PC-3 (cell line): ENCODE measurements around the gene CFAP45. TPM values are rescaled to one million over a fixed set of nuclear protein-coding genes. Genes with fewer than 3 reads are reported as not detected.

Experiments used
- ATAC-seq: fragments of 200-7000 bp; cut with Tn5 transposase; 2 replicates; pipeline ENCODE4 v1.9.1; 2020; ENCODE audit warnings: mild to moderate bottlenecking, moderate library complexity
- BruUV-seq: library from RNA; stranded (reverse); fragments of 400-500 nt; replicated peaks from 2 replicates; lab custom pipeline; 2021; lab: Mats Ljungman, UMichigan
- CTCF ChIA-PET: fragments of 300-600 bp; sonication (Branson Sonifier 250); formaldehyde crosslinking; loops from one replicate; lab custom pipeline; 2022; ENCODE audit warnings: antibody characterized with exemption; lab: Charles Lee
- POLR2A ChIA-PET: fragments of 300-600 bp; sonication (Branson Sonifier 250); formaldehyde crosslinking; loops from one replicate; lab custom pipeline; 2022; ENCODE audit warnings: antibody characterized with exemption; ENCODE audit not compliant: unreplicated experiment; lab: Charles Lee
- DNase-seq: peaks from one replicate; pipeline ENCODE4 v3.0.0-alpha.2; 2015
- H2AFZ ChIP-seq: fragments of 300-600 bp; sonication (generic); 2 replicates; pipeline ENCODE4 v1.6.0; 2016; ENCODE audit warnings: antibody characterized with exemption, low read length
- H3F3A ChIP-seq: fragments of 300-600 bp; sonication (generic); one replicate; pipeline ENCODE4 v1.6.0; 2017; ENCODE audit warnings: antibody characterized with exemption, low read length, control low read depth, mild to moderate bottlenecking; ENCODE audit not compliant: unreplicated experiment
- H3K27ac ChIP-seq: fragments of 300-600 bp; sonication (generic); 2 replicates; pipeline ENCODE4 v1.5.1; 2016; ENCODE audit warnings: mild to moderate bottlenecking, low read length
- H3K27me3 ChIP-seq: fragments of 300-600 bp; sonication (generic); 2 replicates; pipeline ENCODE4 v1.6.1; 2016; ENCODE audit warnings: low read length, mixed read lengths
- H3K36me3 ChIP-seq: fragments of 300-600 bp; sonication (generic); 2 replicates; pipeline ENCODE4 v1.6.1; 2016; ENCODE audit warnings: low read depth, mixed run types, low read length, mixed read lengths
- H3K4me1 ChIP-seq: fragments of 300-600 bp; sonication (generic); 2 replicates; pipeline ENCODE4 v1.5.1; 2016; ENCODE audit warnings: low read length; ENCODE audit not compliant: insufficient read depth
- H3K4me2 ChIP-seq: fragments of 300-600 bp; sonication (generic); 2 replicates; pipeline ENCODE4 v1.6.0; 2016; ENCODE audit warnings: low read length
- H3K4me3 ChIP-seq: fragments of 300-600 bp; sonication (generic); 2 replicates; pipeline ENCODE4 v1.5.1; 2016; ENCODE audit warnings: mild to moderate bottlenecking, low read length, mixed read lengths
- H3K79me2 ChIP-seq: fragments of 300-600 bp; sonication (generic); 2 replicates; pipeline ENCODE4 v1.6.1; 2017; ENCODE audit warnings: low read length, mixed read lengths
- H3K9ac ChIP-seq: fragments of 300-600 bp; sonication (generic); 2 replicates; pipeline ENCODE4 v1.6.0; 2016; ENCODE audit warnings: mild to moderate bottlenecking, low read length
- H3K9me2 ChIP-seq: fragments of 300-600 bp; sonication (generic); replicated peaks from 2 replicates; pipeline ENCODE4 v1.6.1; 2016; ENCODE audit warnings: mixed run types, low read length, mixed read lengths
- H3K9me3 ChIP-seq: fragments of 300-600 bp; sonication (generic); 2 replicates; pipeline ENCODE4 v1.6.1; 2016; ENCODE audit warnings: low read length, mixed read lengths
- H4K20me1 ChIP-seq: fragments of 300-600 bp; sonication (generic); 2 replicates; pipeline ENCODE4 v1.6.1; 2016; ENCODE audit warnings: low read length, mixed read lengths
- CTCF ChIP-seq: fragments of 300-600 bp; sonication (generic); conservative IDR thresholded peaks from 2 replicates; pipeline ENCODE4 v1.5.1; 2017; ENCODE audit warnings: antibody characterized with exemption, low read depth, mild to moderate bottlenecking, low read length
- EZH2 ChIP-seq: fragments of 300-600 bp; sonication (generic); IDR thresholded peaks from one replicate; pipeline ENCODE4 v1.6.1; 2017; ENCODE audit warnings: antibody characterized with exemption, mild to moderate bottlenecking, low read length; ENCODE audit not compliant: unreplicated experiment
- EZH2phosphoT487 ChIP-seq: fragments of 300-600 bp; sonication (generic); IDR thresholded peaks from 2 replicates; pipeline ENCODE4 v1.6.1; 2018; ENCODE audit warnings: mild to moderate bottlenecking, antibody characterized with exemption, low read length, borderline replicate concordance
- intact Hi-C: fragments of 100-400 bp; cut with micrococcal nuclease; formaldehyde crosslinking; loops from 2 replicates; pipeline ENCODE4 v1.9.0; 2023
- total RNA-seq: library from RNA; depleted of rRNA; stranded (reverse); fragments of >200 nt; gene quantifications from 2 replicates; pipeline ENCODE4 v1.2.3, GENCODE V29; 2014

CFAP45 gene
- total RNA-seq, 1 experiment from 2014 or later, result 1.6 TPM

DNA sequence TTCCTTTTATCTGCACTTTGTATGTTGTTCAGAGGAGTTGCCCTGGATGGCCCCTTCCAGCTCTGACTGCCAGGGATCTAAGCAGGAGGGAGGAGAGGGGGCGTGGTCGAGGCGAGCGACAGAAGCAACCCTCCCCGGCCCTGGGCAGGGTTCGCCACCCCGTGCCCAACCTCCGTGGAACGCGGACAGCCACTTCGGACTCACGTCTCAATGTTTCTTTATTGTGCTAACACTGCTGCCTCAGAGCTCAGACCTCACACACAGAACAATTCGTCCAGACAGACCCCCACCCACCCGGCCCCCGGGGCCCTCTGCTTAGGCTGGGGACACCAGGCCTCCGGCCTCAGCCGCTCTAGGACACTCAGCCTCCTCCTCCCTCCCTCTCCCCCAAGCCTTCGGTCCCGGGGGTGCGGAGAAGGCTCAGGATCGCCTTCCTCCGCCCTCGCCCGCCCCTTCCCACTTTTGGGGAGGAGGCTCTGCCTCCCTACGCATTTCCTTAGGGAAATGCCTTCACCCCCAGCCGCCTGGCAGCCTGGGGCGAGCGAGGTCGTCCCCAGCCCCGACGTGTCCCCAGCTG lies 45.8 kb downstream of the CFAP45 start:
- H3K4me3 ChIP-seq, result peak overlapping the region; percentile 84
- no peaks in the 10 kb centered on the region for H3K9me3 ChIP-seq
- DNase-seq (peak; percentile 60), ATAC-seq (peak; percentile 65)
- no TSS peak for BruUV-seq
- no peaks in the 10 kb centered on the region for H3K27me3 ChIP-seq
- no peaks in the 10 kb centered on the region for H3K9me2 ChIP-seq
- no peaks in the 10 kb centered on the region for H3K36me3 ChIP-seq
- intact Hi-C loops, result loop anchor here (1.0 to 2.0 kb wide), 3 partner anchors 30 to 37 kb away; no protein-coding TSS in a partner anchor
- TF ChIP-seq EZH2, result no peak
- TF ChIP-seq CTCF, result no peak
- no peak for TF ChIP-seq EZH2phosphoT487
- H3K9ac ChIP-seq, result peak overlapping the region; percentile 84
- peak overlapping the region; percentile 73 for H3K27ac ChIP-seq
- peaks cover 30% of the 10 kb centered on the region for H3K4me1 ChIP-seq
- H3F3A ChIP-seq, result no peaks in the 10 kb centered on the region
- H2AFZ ChIP-seq, result peak overlapping the region; percentile 91
- H3K4me2 ChIP-seq, result peak overlapping the region; percentile 97
- H3K79me2 ChIP-seq, result no peaks in the 10 kb centered on the region
- POLR2A ChIA-PET, result no interaction called here
- CTCF ChIA-PET, result interaction anchor here (0.7 to 1.4 kb wide), 2 partner anchors 37 to 154 kb away, joined by 3 to 7 read pairs; no protein-coding TSS in a partner anchor
- H4K20me1 ChIP-seq, result no peaks in the 10 kb centered on the region

GRCh38 chr1:159853417-159854115 lies 46.4 kb downstream of the CFAP45 start:
- Histone ChIP-seq H3K9me2 (no peaks in the 10 kb centered on the region), H3K4me2 (peak overlapping the region; percentile 97), H3K4me1 (peaks cover 35% of the 10 kb centered on the region), H3F3A (no peaks in the 10 kb centered on the region), H4K20me1 (no peaks in the 10 kb centered on the region), H3K9ac (peak overlapping the region; percentile 84; the same call in 1 of the 2 replicates), H3K79me2 (no peaks in the 10 kb centered on the region), H3K36me3 (no peaks in the 10 kb centered on the region), H3K27me3 (no peaks in the 10 kb centered on the region), H2AFZ (peak overlapping the region; percentile 91; the same call in 1 of the 2 replicates), H3K9me3 (no peaks in the 10 kb centered on the region), H3K27ac (peak overlapping the region; percentile 73; the same call in 1 of the 2 replicates), H3K4me3 (peak overlapping the region; percentile 84)
- no peak for TF ChIP-seq CTCF
- no peak for TF ChIP-seq EZH2
- no peak for TF ChIP-seq EZH2phosphoT487
- ChIA-PET CTCF (interaction anchor here (0.5 to 1.4 kb wide), 3 partner anchors 37 to 665 kb away, joined by 3 to 7 read pairs (median 3); no protein-coding TSS in a partner anchor), POLR2A (no interaction called here)
- no peak for ATAC-seq
- no peak for DNase-seq
- intact Hi-C loops, result loop anchor here (1.0 to 2.0 kb wide), 3 partner anchors 31 to 37 kb away; no protein-coding TSS in a partner anchor
- BruUV-seq, result TSS peak; percentile 52
